Measurements from ENCODE around the gene LGR4. TPM values are rescaled to one million over a fixed set of nuclear protein-coding genes. Genes with fewer than 3 reads are reported as not detected.
A peak's percentile ranks its signal among the peaks of the same experiment; 100 is the strongest.

LGR4 gene
- total and polyA plus RNA-seq, 2 experiments from 2014 or later = 22.6 to 99.6 TPM

DNA sequence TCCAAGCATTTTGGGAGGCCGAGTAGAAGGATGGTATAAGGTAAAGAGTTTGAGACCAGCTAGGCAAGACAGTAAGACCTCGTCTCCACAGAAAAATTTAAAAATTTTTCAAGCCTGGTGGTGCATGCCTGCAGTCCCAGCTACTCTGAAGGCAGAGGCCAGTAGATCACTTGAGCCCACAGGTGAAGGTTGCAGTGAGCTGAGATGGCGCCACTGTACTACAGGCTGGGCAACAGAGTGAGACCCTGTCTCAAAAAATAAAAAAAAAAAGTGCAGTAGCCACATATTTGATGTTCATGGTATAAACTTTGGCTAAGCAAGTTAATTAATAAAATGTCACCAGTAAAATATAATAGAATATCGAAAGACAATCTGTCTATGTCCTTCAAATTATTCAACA is 27.0 kb downstream of the LGR4 start:
- H3K4me3 ChIP-seq = peak overlapping the region; percentile 35
- H4K20me1 ChIP-seq (replicated peaks; ENCODE audit: insufficient read depth) = no peaks in the 10 kb centered on the region
- H3K79me2 ChIP-seq (replicated peaks; ENCODE audit: insufficient read depth) = peaks cover 82% of the 10 kb centered on the region

GRCh38 chr11:27444801-27445215 is 27.8 kb downstream of the LGR4 start:
- peaks cover 82% of the 10 kb centered on the region for H3K79me2 ChIP-seq (replicated peaks; ENCODE audit: insufficient read depth)
- no peaks in the 10 kb centered on the region for H3K27me3 ChIP-seq (ENCODE audit: insufficient read depth)
- Mint-ChIP-seq H3K27ac (no peak overlapping the region), H3K4me1 (peaks cover 58% of the 10 kb centered on the region), H3K27me3 (ENCODE audit: insufficient read depth, low read depth, poor library complexity) (peaks cover 4% of the 10 kb centered on the region), H3K36me3 (ENCODE audit: low read depth) (no peaks in the 10 kb centered on the region; the same call in 2 of the 3 replicates), H3K9me3 (no peaks in the 10 kb centered on the region), H3K4me3 (peak overlapping the region; percentile 49)
- DNase-seq (ENCODE audit: low spot score) (peak; percentile 97), ATAC-seq (peak; percentile 91)
- H3F3A ChIP-seq (replicated peaks; ENCODE audit: low read depth) = no peaks in the 10 kb centered on the region; the same call in 1 of the 2 replicates
- H3K27ac ChIP-seq (ENCODE audit: low read depth) = peak overlapping the region; percentile 78
- peaks cover 60% of the 10 kb centered on the region for H3K4me1 ChIP-seq (ENCODE audit: insufficient read depth)
- H3K36me3 ChIP-seq (ENCODE audit: insufficient read depth) = no peaks in the 10 kb centered on the region
- H3K9me2 ChIP-seq (ENCODE audit: insufficient read depth) = no peaks in the 10 kb centered on the region
- H3K4me2 ChIP-seq = peak overlapping the region; percentile 56
- H3K4me3 ChIP-seq = peak overlapping the region; percentile 35
- H2AFZ ChIP-seq = no peak overlapping the region
- no peaks in the 10 kb centered on the region for H4K20me1 ChIP-seq (replicated peaks; ENCODE audit: insufficient read depth)
- TF ChIP-seq CREB1 (CRISPR knock-in tag; IDR thresholded peaks at IDR 0.05; ENCODE audit: low read depth) = no peak
- no peak for TF ChIP-seq ZNF331 (CRISPR knock-in tag; IDR thresholded peaks at IDR 0.05; ENCODE audit: low read depth)
- TF ChIP-seq ZNF114 (CRISPR knock-in tag; IDR thresholded peaks at IDR 0.05) = no peak
- no peak for TF ChIP-seq POLR2AphosphoS5 (IDR thresholded peaks at IDR 0.05; ENCODE audit: low read depth)
- TF ChIP-seq JUNB (IDR thresholded peaks at IDR 0.05; ENCODE audit: unreplicated experiment) = no peak
- TF ChIP-seq, protein P1, sequence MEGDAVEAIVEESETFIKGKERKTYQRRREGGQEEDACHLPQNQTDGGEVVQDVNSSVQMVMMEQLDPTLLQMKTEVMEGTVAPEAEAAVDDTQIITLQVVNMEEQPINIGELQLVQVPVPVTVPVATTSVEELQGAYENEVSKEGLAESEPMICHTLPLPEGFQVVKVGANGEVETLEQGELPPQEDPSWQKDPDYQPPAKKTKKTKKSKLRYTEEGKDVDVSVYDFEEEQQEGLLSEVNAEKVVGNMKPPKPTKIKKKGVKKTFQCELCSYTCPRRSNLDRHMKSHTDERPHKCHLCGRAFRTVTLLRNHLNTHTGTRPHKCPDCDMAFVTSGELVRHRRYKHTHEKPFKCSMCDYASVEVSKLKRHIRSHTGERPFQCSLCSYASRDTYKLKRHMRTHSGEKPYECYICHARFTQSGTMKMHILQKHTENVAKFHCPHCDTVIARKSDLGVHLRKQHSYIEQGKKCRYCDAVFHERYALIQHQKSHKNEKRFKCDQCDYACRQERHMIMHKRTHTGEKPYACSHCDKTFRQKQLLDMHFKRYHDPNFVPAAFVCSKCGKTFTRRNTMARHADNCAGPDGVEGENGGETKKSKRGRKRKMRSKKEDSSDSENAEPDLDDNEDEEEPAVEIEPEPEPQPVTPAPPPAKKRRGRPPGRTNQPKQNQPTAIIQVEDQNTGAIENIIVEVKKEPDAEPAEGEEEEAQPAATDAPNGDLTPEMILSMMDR (conservative IDR thresholded peaks at IDR 0.05; ENCODE audit: low read depth in 2 of 2) = 0 out of 4 replicates have a peak, but pooled peaks of 1 of the 2 experiments have one; percentile 0
- peak; percentile 71 for TF ChIP-seq NANOG (IDR thresholded peaks at IDR 0.05; ENCODE audit: borderline replicate concordance)
- no peak; the same call in 1 of the 2 replicates for TF ChIP-seq ZNF462 (CRISPR knock-in tag; IDR thresholded peaks at IDR 0.05)
- TF ChIP-seq, protein P2, sequence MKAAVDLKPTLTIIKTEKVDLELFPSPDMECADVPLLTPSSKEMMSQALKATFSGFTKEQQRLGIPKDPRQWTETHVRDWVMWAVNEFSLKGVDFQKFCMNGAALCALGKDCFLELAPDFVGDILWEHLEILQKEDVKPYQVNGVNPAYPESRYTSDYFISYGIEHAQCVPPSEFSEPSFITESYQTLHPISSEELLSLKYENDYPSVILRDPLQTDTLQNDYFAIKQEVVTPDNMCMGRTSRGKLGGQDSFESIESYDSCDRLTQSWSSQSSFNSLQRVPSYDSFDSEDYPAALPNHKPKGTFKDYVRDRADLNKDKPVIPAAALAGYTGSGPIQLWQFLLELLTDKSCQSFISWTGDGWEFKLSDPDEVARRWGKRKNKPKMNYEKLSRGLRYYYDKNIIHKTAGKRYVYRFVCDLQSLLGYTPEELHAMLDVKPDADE (IDR thresholded peaks at IDR 0.05) = no peak
- no peak for TF ChIP-seq EZH2phosphoT487 (IDR thresholded peaks at IDR 0.05; ENCODE audit: unreplicated experiment)
- no peak for TF ChIP-seq EZH2 (IDR thresholded peaks at IDR 0.05; ENCODE audit: low read depth, unreplicated experiment)
- no peak for TF ChIP-seq STAT1 (IDR thresholded peaks at IDR 0.05; ENCODE audit: unreplicated experiment)

More for the DNA sequence above, 27.0 kb downstream of the LGR4 start:
- no peaks in the 10 kb centered on the region; the same call in 1 of the 2 replicates for H3F3A ChIP-seq (replicated peaks; ENCODE audit: low read depth)
- Mint-ChIP-seq H3K4me3 (0 out of 3 replicates have a peak overlapping the region, but pooled peaks have one; percentile 49), H3K27ac (no peak overlapping the region), H3K36me3 (ENCODE audit: low read depth) (no peaks in the 10 kb centered on the region; the same call in 2 of the 3 replicates), H3K27me3 (ENCODE audit: insufficient read depth, low read depth, poor library complexity) (peaks cover 4% of the 10 kb centered on the region), H3K4me1 (peaks cover 57% of the 10 kb centered on the region), H3K9me3 (no peaks in the 10 kb centered on the region)
- TF ChIP-seq ZNF331 (CRISPR knock-in tag; IDR thresholded peaks at IDR 0.05; ENCODE audit: low read depth) = no peak
- H3K36me3 ChIP-seq (ENCODE audit: insufficient read depth) = no peaks in the 10 kb centered on the region
- H3K4me1 ChIP-seq (ENCODE audit: insufficient read depth) = peaks cover 62% of the 10 kb centered on the region
- no peak overlapping the region for H2AFZ ChIP-seq
- no peaks in the 10 kb centered on the region for H3K9me2 ChIP-seq (ENCODE audit: insufficient read depth)
- DNase-seq (ENCODE audit: low spot score) (peak; percentile 33), ATAC-seq (no peak; the same call in 1 of the 3 replicates)
- peak overlapping the region; percentile 78 for H3K27ac ChIP-seq (ENCODE audit: low read depth)
- H3K4me2 ChIP-seq = peak overlapping the region; percentile 56
- H3K27me3 ChIP-seq (ENCODE audit: insufficient read depth) = no peaks in the 10 kb centered on the region

Measured in GM23338 (cell line).